Esophagus mucosa (tissue), 1 donor: ENCODE data around the gene LRRC8C. TPM values are rescaled to one million over a fixed set of nuclear protein-coding genes. Genes with fewer than 3 reads are reported as not detected.
"Not testable (repeated sequence)": the region's sequence is repeated elsewhere in the genome, so short reads cannot be mapped to it uniquely, and the experiment has no call there.

ENCODE experiments used
- ATAC-seq: fragments of 200-7000 bp; cut with Tn5 transposase; one replicate; pipeline ENCODE4 v1.9.1; 2020
- total RNA-seq: library from RNA; stranded (reverse); gene quantifications from one replicate; pipeline ENCODE4 v1.2.4, GENCODE V29; 2023
- donor health status: DM: yes; HTN: yes; CAD: no.

Gene LRRC8C
- total RNA-seq, 1 donor from 2014 or later, result 1.8 TPM

DNA sequence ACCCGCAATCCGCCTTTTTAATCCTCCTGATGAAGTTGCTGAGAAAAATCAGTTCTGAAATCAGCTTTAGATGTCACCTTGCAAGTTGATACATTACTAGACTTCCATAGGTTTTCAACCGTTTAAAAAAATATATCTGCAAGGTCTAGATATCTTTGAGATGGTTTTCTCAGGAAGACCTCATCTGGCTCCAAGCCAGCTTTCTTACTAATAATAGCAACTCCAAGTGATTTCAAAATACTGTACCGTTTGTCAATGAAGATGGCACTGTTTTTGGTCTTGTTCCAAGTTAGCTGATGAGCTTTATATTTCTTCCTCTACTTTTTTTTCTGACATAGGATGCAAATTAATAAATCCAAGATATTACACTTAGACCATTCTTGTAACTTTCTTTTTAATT, 40.3 kb downstream of the LRRC8C start:
- ATAC-seq, result no peak

GRCh38 chr1:89675677-89676076, 42.8 kb downstream of the LRRC8C start:
- ATAC-seq, result no peak

- no peak for ATAC-seq
These were observed 48.3 kb downstream of the LRRC8C start for GRCh38 chr1:89681045-89681729.

DNA sequence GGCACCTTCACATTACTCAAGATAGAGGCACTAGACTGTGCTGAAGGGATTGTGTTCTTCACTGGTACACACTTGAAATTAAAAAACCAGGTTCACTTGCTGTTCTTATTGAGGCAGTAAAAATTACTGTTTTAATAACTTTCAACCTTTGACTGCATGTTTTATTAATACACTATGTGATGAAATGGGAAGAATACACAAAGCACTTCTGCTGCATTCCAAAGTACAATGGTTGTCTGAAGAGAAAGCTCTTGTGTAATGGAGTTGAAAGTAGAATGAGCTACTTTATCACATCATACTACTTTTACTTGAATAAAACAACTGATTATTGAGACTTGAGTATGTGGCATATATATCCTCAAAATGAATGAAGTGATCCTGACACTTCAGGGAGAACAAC, 49.7 kb downstream of the LRRC8C start:
- ATAC-seq, result no peak

DNA sequence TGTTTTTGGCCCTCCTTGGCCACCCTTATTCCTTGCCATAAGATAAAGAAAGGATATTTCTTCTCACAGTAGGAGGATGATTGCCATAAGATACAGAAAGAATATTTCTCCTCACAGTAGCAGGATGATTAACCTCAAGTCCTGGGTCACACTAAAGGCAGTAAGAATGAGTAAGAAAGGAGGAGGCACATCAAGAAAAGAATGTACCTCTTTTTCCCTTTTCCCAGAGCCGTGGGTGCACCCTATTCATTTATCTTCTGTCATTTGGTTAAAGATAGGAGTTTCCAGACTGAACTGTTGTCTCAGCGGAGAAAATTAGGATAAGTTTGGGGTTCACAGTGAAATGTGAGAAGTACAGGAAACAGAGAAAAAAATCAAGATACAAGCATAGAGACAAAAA, 52.5 kb downstream of the LRRC8C start:
- ATAC-seq, result no peak

DNA sequence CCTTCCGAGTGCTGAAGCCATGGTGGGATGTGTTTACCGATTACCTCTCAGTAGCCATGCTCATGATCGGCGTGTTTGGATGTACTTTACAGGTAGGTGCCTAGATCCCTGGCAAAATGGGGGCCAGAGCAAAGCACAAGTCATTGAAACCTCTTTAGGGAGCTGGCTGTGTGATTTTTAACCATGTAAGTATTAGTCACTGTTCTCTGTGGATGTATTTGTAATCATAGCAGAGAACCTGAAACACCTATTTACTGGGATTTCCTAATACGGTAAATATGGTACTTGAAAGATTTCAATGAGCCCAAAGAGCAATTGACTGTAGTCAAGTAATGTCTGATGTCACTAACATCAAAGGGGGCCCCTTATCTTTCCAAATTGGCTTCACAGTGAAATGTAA, 53.6 kb downstream of the LRRC8C start:
- ATAC-seq, result no peak

DNA sequence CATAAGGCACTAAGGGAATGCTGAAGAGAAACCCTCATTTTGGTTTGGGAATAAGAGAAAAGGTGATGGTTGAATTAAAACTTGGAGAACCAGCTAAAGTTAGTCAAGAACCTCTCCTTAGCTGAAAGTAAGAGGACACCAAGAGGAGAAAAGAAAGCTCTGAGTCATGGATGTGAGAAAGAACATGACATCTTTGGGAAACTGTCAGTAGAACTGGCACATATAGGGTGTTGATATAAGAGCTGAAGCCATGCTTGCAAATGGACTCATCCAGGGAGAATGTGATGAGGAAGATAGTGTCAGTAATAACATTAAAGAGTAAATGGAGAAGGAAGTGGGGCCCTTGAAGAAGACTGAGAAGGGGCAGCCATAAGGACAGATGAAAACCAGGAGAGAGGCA, 54.3 kb downstream of the LRRC8C start:
- no peak for ATAC-seq

- ATAC-seq, result no peak
These were observed 55.7 kb downstream of the LRRC8C start for GRCh38 chr1:89688607-89689006.

- ATAC-seq, result no peak
These were observed 56.3 kb downstream of the LRRC8C start for GRCh38 chr1:89689234-89689633.

GRCh38 chr1:89690595-89690994, 57.7 kb downstream of the LRRC8C start:
- no peak for ATAC-seq

- peak; percentile 47 for ATAC-seq
These were observed 59.9 kb downstream of the LRRC8C start for GRCh38 chr1:89692601-89693521.

- no peak for ATAC-seq
These were observed 62.9 kb downstream of the LRRC8C start for GRCh38 chr1:89695847-89696246.

DNA sequence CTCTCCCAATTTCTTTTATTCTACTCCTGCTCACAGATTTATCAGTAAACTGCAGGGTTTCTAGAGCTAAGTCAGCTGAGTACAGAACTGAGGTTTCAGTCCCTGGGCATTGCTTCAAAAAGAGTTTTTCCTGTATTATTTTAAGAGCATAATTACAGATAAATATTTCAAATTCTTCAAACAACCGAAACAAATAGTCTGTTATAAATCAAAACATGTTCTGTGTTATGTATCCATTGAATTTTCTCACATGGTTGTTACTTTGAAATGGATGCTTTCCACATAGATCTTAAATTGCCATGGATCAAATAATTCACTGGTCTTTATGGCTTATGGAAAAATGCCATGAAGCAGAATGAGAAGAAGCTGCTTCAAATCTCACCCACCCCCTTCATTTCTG, 64.5 kb downstream of the LRRC8C start:
- ATAC-seq, result no peak

DNA sequence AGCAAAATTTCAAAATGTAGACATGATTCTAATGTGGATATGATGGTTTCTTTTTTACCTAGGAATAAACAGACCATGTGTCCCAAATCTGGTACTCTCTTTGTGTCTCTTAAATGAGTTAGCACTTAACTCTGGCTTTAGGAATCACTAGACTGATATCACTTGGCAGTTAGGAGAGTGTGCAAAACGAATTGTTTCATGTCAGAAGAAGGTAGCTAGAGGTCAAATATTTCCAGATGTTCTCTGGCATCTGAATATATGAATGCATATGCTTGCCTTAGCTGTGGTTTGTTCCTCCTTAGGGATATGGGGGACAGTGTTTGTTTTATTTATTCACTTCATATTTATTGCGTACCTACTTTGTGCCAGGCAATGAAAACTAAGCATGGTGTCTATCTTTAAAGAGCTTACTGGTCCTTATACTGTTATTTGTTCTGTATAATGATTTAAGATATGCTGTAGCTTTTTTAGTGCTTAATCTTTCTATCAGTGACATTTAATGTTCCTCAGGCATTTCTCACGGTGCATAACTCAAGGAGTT, 65.2 kb downstream of the LRRC8C start:
- no peak for ATAC-seq

DNA sequence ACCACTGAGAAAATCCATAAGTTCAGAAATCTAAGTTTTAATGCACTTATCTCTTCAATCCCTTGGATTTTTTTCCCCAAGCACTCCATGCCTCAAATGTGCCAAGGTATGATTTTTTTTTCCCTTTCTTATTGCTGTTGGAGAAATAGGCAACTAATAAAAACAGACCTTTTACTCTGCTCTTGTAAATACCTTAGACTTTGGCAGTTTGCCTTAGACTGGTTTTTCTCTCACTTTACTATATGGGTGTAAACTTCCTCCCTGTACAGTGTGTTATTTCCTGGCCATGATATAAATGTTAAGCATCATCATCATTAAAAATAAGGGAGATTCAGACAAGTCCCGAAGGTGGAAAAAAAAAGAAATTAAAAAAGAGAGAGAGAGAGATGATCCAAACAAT, 65.7 kb downstream of the LRRC8C start:
- no peak for ATAC-seq

GRCh38 chr1:89699451-89699986, 66.6 kb downstream of the LRRC8C start:
- no peak for ATAC-seq

GRCh38 chr1:89701746-89702241, 68.9 kb downstream of the LRRC8C start:
- no peak for ATAC-seq

GRCh38 chr1:89702520-89703045, 69.7 kb downstream of the LRRC8C start:
- no peak for ATAC-seq

DNA sequence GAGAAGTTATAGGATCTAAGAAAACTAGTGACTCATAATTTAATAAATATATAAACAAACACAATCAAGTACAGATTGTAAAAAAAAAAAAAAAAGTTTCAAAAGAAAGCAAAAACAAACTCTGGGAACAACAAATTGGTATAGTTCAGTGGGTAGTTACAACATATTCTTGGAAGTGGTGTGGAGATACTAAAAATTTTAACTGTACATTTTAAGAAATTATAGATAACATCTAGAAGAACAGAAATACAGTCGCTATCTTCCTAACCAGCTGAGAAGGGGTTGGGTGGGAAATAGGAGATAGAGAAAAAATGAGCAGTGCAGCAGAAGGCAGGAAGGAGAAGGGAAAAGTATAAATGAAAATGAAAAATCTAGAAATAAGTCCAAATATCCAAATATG, 70.5 kb downstream of the LRRC8C start:
- ATAC-seq, result no peak

DNA sequence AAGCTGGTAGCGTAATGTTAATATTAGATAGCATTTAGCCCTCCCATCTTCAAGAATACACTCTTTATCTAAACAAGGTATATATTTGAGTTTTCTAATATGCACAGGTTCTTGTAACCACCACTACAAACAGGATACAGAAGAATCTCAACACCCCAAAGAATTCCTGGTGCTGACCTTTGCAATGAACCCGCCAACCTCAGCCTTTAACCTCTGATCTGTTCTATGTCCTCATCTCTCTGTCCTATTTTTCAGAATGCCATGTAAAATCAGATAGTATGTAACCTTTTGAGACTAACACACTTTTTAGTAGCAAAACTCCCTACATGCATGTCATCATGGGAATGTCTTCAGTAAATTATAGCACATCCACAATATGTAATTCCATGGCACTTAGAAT, 71.1 kb downstream of the LRRC8C start:
- ATAC-seq, result no peak

DNA sequence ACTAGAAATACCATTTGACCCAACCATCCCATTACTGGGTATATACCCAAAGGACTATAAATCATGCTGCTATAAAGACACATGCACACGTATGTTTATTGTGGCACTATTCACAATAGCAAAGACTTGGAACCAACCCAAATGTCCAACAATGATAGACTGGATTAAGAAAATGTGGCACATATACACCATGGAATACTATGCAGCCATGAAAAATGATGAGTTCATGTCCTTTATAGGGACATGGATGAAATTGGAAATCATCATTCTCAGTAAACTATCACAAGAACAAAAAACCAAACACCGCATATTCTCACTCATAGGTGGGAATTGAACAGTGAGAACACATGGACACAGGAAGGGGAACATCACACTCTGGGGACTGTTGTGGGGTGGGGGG, 72.0 kb downstream of the LRRC8C start:
- ATAC-seq, result not testable (repeated sequence)

- no peak for ATAC-seq
These were observed 73.2 kb downstream of the LRRC8C start for GRCh38 chr1:89705901-89706699.
